Sigmoid colon (tissue), 4 donors: ENCODE results near the gene CYTH2.

Source experiments
- EP300 ChIP-seq, 4 donors: sonication (generic); formaldehyde crosslinking; IDR thresholded peaks; one replicate each; pipeline ENCODE4 v1.6.1; 2017; ENCODE audit warnings: antibody characterized with exemption in 4 of 4
- POLR2A ChIP-seq, 2 donors: fragments of 450-650 bp; IDR thresholded peaks; one replicate each; pipeline ENCODE4 v1.6.1; 2016; ENCODE audit warnings: antibody characterized with exemption in 2 of 2, mild to moderate bottlenecking in 2 of 2, moderate library complexity in 2 of 2
- POLR2AphosphoS5 ChIP-seq, 4 donors: sonication (generic); formaldehyde crosslinking; IDR thresholded peaks; one replicate each; pipeline ENCODE4 v1.6.1; 2017; ENCODE audit warnings: antibody characterized with exemption in 4 of 4
- TF ChIP-seq, protein P1 (sequence below), 4 experiments: fragments of 450-650 bp in 3 of 4; fragments of 200-600 bp in 1 of 4; IDR thresholded peaks; one replicate each; pipeline ENCODE4 v1.5.1; 2016 to 2019; ENCODE audit warnings: antibody characterized with exemption in 4 of 4, mild to moderate bottlenecking in 3 of 4, moderate library complexity in 2 of 4

DNA sequence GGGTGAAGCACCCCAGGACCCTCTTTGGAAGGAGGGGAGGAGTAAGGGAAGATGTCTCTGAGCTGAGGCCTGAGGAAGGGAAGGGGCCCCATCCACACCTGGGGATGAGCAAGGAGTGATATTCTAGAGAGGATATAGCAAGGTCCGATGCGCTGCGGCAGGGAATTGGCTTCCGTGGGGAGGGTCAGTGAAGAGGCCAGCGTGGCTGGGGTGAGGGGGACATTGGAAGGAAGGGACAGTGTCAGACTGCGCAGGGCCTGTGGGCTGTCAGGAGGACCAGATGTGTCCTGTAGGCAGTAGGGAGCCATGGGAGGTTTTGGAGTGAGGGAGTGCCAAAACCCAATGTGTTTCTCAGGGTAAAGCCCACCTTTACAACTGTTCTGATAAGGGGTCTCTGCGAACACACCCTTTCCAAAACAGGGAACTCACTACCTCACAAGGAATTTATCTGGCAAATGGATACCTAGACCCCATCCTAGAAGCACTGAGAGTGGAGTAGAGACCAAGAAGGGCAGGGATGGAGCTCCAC is 38.8 kb downstream of the CYTH2 start:
- TF ChIP-seq, protein P1, sequence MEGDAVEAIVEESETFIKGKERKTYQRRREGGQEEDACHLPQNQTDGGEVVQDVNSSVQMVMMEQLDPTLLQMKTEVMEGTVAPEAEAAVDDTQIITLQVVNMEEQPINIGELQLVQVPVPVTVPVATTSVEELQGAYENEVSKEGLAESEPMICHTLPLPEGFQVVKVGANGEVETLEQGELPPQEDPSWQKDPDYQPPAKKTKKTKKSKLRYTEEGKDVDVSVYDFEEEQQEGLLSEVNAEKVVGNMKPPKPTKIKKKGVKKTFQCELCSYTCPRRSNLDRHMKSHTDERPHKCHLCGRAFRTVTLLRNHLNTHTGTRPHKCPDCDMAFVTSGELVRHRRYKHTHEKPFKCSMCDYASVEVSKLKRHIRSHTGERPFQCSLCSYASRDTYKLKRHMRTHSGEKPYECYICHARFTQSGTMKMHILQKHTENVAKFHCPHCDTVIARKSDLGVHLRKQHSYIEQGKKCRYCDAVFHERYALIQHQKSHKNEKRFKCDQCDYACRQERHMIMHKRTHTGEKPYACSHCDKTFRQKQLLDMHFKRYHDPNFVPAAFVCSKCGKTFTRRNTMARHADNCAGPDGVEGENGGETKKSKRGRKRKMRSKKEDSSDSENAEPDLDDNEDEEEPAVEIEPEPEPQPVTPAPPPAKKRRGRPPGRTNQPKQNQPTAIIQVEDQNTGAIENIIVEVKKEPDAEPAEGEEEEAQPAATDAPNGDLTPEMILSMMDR (IDR thresholded peaks at IDR 0.05): no peak
- no peak for TF ChIP-seq POLR2A (IDR thresholded peaks at IDR 0.05)
- TF ChIP-seq EP300 (IDR thresholded peaks at IDR 0.05): no peak
- TF ChIP-seq POLR2AphosphoS5 (IDR thresholded peaks at IDR 0.05): no peak
